Sigmoid colon (tissue), 7 donors: ENCODE results near the gene PALB2. TPM values are rescaled to one million over a fixed set of nuclear protein-coding genes. Genes with fewer than 3 reads are reported as not detected.
"Not testable (repeated sequence)": the region's sequence is repeated elsewhere in the genome, so short reads cannot be mapped to it uniquely, and the experiment has no call there.

Experiments
- DNase-seq: peaks from one replicate; pipeline ENCODE4 v3.0.0-alpha.2; 2019
- H3K27ac ChIP-seq, 4 donors: fragments of 200-600 bp; sonication (generic); one replicate each; pipeline ENCODE4 v1.5.1; 2016 to 2019; ENCODE audit warnings: mild to moderate bottlenecking in 1 of 4
- H3K27me3 ChIP-seq, 3 donors: fragments of 200-600 bp; sonication (generic); one replicate each; pipeline ENCODE4 v1.5.1; 2019; ENCODE audit warnings: mild to moderate bottlenecking in 1 of 3
- H3K36me3 ChIP-seq, 4 donors: fragments of 200-600 bp; sonication (generic); one replicate each; pipeline ENCODE4 v1.5.1; 2016 to 2019
- H3K4me1 ChIP-seq, 4 donors: fragments of 200-600 bp; sonication (generic); one replicate each; pipeline ENCODE4 v1.5.1; 2017 to 2019
- H3K4me3 ChIP-seq, 4 donors: fragments of 200-600 bp; sonication (generic); one replicate each; pipeline ENCODE4 v1.5.1; 2017 to 2019; ENCODE audit warnings: mild to moderate bottlenecking in 2 of 4, moderate library complexity in 1 of 4
- H3K9me3 ChIP-seq, 4 donors: fragments of 200-600 bp in 3 of 4; sonication (generic) in 3 of 4; one replicate each; pipeline versions ENCODE4 v1.5.1 to v1.6.1; 2013 to 2019
- CTCF ChIP-seq, 4 experiments: fragments of 450-650 bp in 3 of 4; fragments of 200-600 bp in 1 of 4; IDR thresholded peaks; one replicate each; pipeline ENCODE4 v1.5.1; 2016 to 2019; ENCODE audit warnings: antibody characterized with exemption in 4 of 4, mild to moderate bottlenecking in 3 of 4, moderate library complexity in 2 of 4
- EP300 ChIP-seq, 4 donors: sonication (generic); formaldehyde crosslinking; IDR thresholded peaks; one replicate each; pipeline ENCODE4 v1.6.1; 2017; ENCODE audit warnings: antibody characterized with exemption in 4 of 4
- POLR2A ChIP-seq, 2 donors: fragments of 450-650 bp; IDR thresholded peaks; one replicate each; pipeline ENCODE4 v1.6.1; 2016; ENCODE audit warnings: antibody characterized with exemption in 2 of 2, mild to moderate bottlenecking in 2 of 2, moderate library complexity in 2 of 2
- POLR2AphosphoS5 ChIP-seq, 4 donors: sonication (generic); formaldehyde crosslinking; IDR thresholded peaks; one replicate each; pipeline ENCODE4 v1.6.1; 2017; ENCODE audit warnings: antibody characterized with exemption in 4 of 4
- WGBS, 2 donors: extraction: QIAGEN DNeasy Blood & Tissue Kit; methylation state at CpG; one replicate each; pipeline ENCODE4 v1.1.7; 2013; 5-methylcytosine and 5-hydroxymethylcytosine counted together
- intact Hi-C: fragments of 100-400 bp; cut with DNase I; formaldehyde crosslinking; loops from one replicate; pipeline ENCODE4 v1.15.1; 2023
- polyA plus RNA-seq, 3 donors: library from polyadenylated mRNA; stranded (reverse); fragments of 200-250 nt; gene quantifications; one replicate each; pipeline ENCODE4 v1.2.3, GENCODE V29; 2013
- total RNA-seq, 4 donors: library from RNA; depleted of rRNA; stranded (reverse); fragments of >200 nt; gene quantifications; one replicate each; pipeline ENCODE4 v1.1.0, GENCODE V29; 2016
- donor health status: healthy with polysubstance abuse.
- donor health status: Bipolar disorder and iron deficiency.
- donor health status: healthy.

PALB2 gene
- total and polyA plus RNA-seq, 7 donors, result 7.2 to 11.2 (median 8.1) TPM

- Histone ChIP-seq H3K27ac (no peak overlapping the region), H3K9me3 (no peaks in the 10 kb centered on the region), H3K4me1 (peaks cover 0 to 13% (median 10%) of the 10 kb centered on the region in 4 donors), H3K4me3 (no peak overlapping the region), H3K27me3 (no peaks in the 10 kb centered on the region), H3K36me3 (peaks cover 0 to 56% (median 11%) of the 10 kb centered on the region in 4 donors)
- TF ChIP-seq EP300 (IDR thresholded peaks at IDR 0.05) (no peak), POLR2A (IDR thresholded peaks at IDR 0.05) (no peak), CTCF (IDR thresholded peaks at IDR 0.05) (no peak), POLR2AphosphoS5 (IDR thresholded peaks at IDR 0.05) (no peak)
- intact Hi-C loops, result no loop called here
- no peak for DNase-seq
Measured at GRCh38 chr16:23635958-23636357, 5.2 kb downstream of the PALB2 start.

- no peak for DNase-seq
- intact Hi-C loops, result no loop called here
- no peak overlapping the region for H3K27ac ChIP-seq
- peaks cover 0 to 2% (median under 1%) of the 10 kb centered on the region in 4 donors for H3K4me1 ChIP-seq
- 95% methylated on average over 4 of the region's 4 CpGs for WGBS, 2 donors
- TF ChIP-seq CTCF (IDR thresholded peaks at IDR 0.05) (no peak), POLR2A (IDR thresholded peaks at IDR 0.05) (no peak), EP300 (IDR thresholded peaks at IDR 0.05) (no peak), POLR2AphosphoS5 (IDR thresholded peaks at IDR 0.05) (no peak)
- H3K9me3 ChIP-seq, result no peaks in the 10 kb centered on the region
- H3K27me3 ChIP-seq, result no peaks in the 10 kb centered on the region
- no peak overlapping the region for H3K4me3 ChIP-seq
- peaks cover 0 to 67% (median 18%) of the 10 kb centered on the region in 4 donors for H3K36me3 ChIP-seq
Measured at GRCh38 chr16:23634461-23635036, 6.6 kb downstream of the PALB2 start.

- DNase-seq, intact Hi-C loops, H3K9me3 ChIP-seq, H3K27me3 ChIP-seq, H3K27ac ChIP-seq, H3K4me3 ChIP-seq, H3K4me1 ChIP-seq: not testable (repeated sequence)
- H3K36me3 ChIP-seq, result peaks cover 4 to 72% (median 28%) of the 10 kb centered on the region in 4 donors
- 98 to 99% methylated on average over 3 of the region's 3 CpGs for WGBS, 2 donors
Measured at GRCh38 chr16:23631874-23632273, 9.2 kb downstream of the PALB2 start.

GRCh38 chr16:23629516-23629915 lies 11.6 kb downstream of the PALB2 start:
- H3K27ac ChIP-seq, result no peak overlapping the region
- H3K4me3 ChIP-seq, result no peak overlapping the region
- no peaks in the 10 kb centered on the region for H3K9me3 ChIP-seq
- WGBS, 2 donors, result 95 to 96% methylated on average over 8 of the region's 8 CpGs
- intact Hi-C loops, result no loop called here
- no peaks in the 10 kb centered on the region for H3K4me1 ChIP-seq
- TF ChIP-seq EP300 (IDR thresholded peaks at IDR 0.05) (no peak), POLR2A (IDR thresholded peaks at IDR 0.05) (no peak), POLR2AphosphoS5 (IDR thresholded peaks at IDR 0.05) (no peak), CTCF (IDR thresholded peaks at IDR 0.05) (no peak)
- H3K36me3 ChIP-seq, result peaks cover 19 to 72% (median 32%) of the 10 kb centered on the region in 4 donors
- DNase-seq, result no peak
- no peaks in the 10 kb centered on the region for H3K27me3 ChIP-seq

GRCh38 chr16:23624092-23624491 lies 17.0 kb downstream of the PALB2 start:
- no peak for DNase-seq
- no peaks in the 10 kb centered on the region for H3K27me3 ChIP-seq
- intact Hi-C loops, result no loop called here
- peaks cover 23 to 90% (median 49%) of the 10 kb centered on the region in 4 donors for H3K36me3 ChIP-seq
- no peaks in the 10 kb centered on the region for H3K9me3 ChIP-seq
- TF ChIP-seq POLR2A (IDR thresholded peaks at IDR 0.05) (no peak), EP300 (IDR thresholded peaks at IDR 0.05) (no peak), CTCF (IDR thresholded peaks at IDR 0.05) (no peak), POLR2AphosphoS5 (IDR thresholded peaks at IDR 0.05) (no peak)
- H3K4me3 ChIP-seq, result no peak overlapping the region
- no peak overlapping the region for H3K27ac ChIP-seq
- no peaks in the 10 kb centered on the region for H3K4me1 ChIP-seq
